Measurements from ENCODE around the gene FAM50A.
A peak's percentile ranks its signal among the peaks of the same experiment; 100 is the strongest.

Gene FAM50A

GRCh38 chrX:154401918-154402621 is 41.9 kb upstream of the FAM50A start:
- no peak overlapping the region for H3K4me3 ChIP-seq (ENCODE audit: low read length)
- 59% methylated on average over 5 of the region's 6 CpGs for WGBS
- H3K4me1 ChIP-seq (ENCODE audit: insufficient read depth, low read length): 0 out of 2 replicates have a peak, but pooled peaks cover 4% of the 10 kb centered on the region
- no peak overlapping the region for H3K9ac ChIP-seq (ENCODE audit: low read depth, low read length)
- H3K36me3 ChIP-seq (ENCODE audit: insufficient read depth, low read length): peaks cover 24% of the 10 kb centered on the region
- no peaks in the 10 kb centered on the region for H3K27me3 ChIP-seq (ENCODE audit: insufficient read depth, low read length)
- H3K27ac ChIP-seq (ENCODE audit: low read depth, low read length): peak overlapping the region; percentile 55; the same call in 1 of the 2 replicates
- no peaks in the 10 kb centered on the region for H3K9me3 ChIP-seq (ENCODE audit: insufficient read depth, low read depth, low read length)

- no peaks in the 10 kb centered on the region for H3K27me3 ChIP-seq (ENCODE audit: insufficient read depth, low read length)
- no peak overlapping the region for H3K27ac ChIP-seq (ENCODE audit: low read depth, low read length)
- no peak overlapping the region for H3K9ac ChIP-seq (ENCODE audit: low read depth, low read length)
- H3K36me3 ChIP-seq (ENCODE audit: insufficient read depth, low read length): peaks cover 24% of the 10 kb centered on the region
- H3K9me3 ChIP-seq (ENCODE audit: insufficient read depth, low read depth, low read length): no peaks in the 10 kb centered on the region
- H3K4me3 ChIP-seq (ENCODE audit: low read length): no peak overlapping the region
- 0 out of 2 replicates have a peak, but pooled peaks cover 4% of the 10 kb centered on the region for H3K4me1 ChIP-seq (ENCODE audit: insufficient read depth, low read length)
- WGBS: 85% methylated on average over 17 of the region's 19 CpGs
Measured at GRCh38 chrX:154402622-154403127, 41.3 kb upstream of the FAM50A start.

- H3K4me3 ChIP-seq (ENCODE audit: low read length): no peak overlapping the region
- no peaks in the 10 kb centered on the region for H3K9me3 ChIP-seq (ENCODE audit: insufficient read depth, low read depth, low read length)
- H3K27me3 ChIP-seq (ENCODE audit: insufficient read depth, low read length): no peaks in the 10 kb centered on the region
- 0 out of 2 replicates have a peak, but pooled peaks cover 4% of the 10 kb centered on the region for H3K4me1 ChIP-seq (ENCODE audit: insufficient read depth, low read length)
- 93% methylated on average over 10 of the region's 10 CpGs for WGBS
- H3K27ac ChIP-seq (ENCODE audit: low read depth, low read length): no peak overlapping the region
- H3K36me3 ChIP-seq (ENCODE audit: insufficient read depth, low read length): peaks cover 24% of the 10 kb centered on the region
- H3K9ac ChIP-seq (ENCODE audit: low read depth, low read length): no peak overlapping the region
Measured at GRCh38 chrX:154403192-154403591, 40.7 kb upstream of the FAM50A start.

- Histone ChIP-seq H3K4me1 (ENCODE audit: insufficient read depth, low read length) (0 out of 2 replicates have a peak, but pooled peaks cover 4% of the 10 kb centered on the region), H3K9ac (ENCODE audit: low read depth, low read length) (no peak overlapping the region), H3K36me3 (ENCODE audit: insufficient read depth, low read length) (peaks cover 22% of the 10 kb centered on the region), H3K9me3 (ENCODE audit: insufficient read depth, low read depth, low read length) (no peaks in the 10 kb centered on the region), H3K27ac (ENCODE audit: low read depth, low read length) (no peak overlapping the region), H3K27me3 (ENCODE audit: insufficient read depth, low read length) (no peaks in the 10 kb centered on the region), H3K4me3 (ENCODE audit: low read length) (no peak overlapping the region)
- 79% methylated on average over 3 of the region's 4 CpGs for WGBS
Measured at GRCh38 chrX:154403858-154404257, 40.1 kb upstream of the FAM50A start.

GRCh38 chrX:154404625-154405192 is 39.2 kb upstream of the FAM50A start:
- H3K4me3 ChIP-seq (ENCODE audit: low read length): no peak overlapping the region
- H3K27ac ChIP-seq (ENCODE audit: low read depth, low read length): no peak overlapping the region
- peaks cover 14% of the 10 kb centered on the region for H3K36me3 ChIP-seq (ENCODE audit: insufficient read depth, low read length)
- WGBS: 95% methylated on average over 16 of the region's 16 CpGs
- no peaks in the 10 kb centered on the region for H3K9me3 ChIP-seq (ENCODE audit: insufficient read depth, low read depth, low read length)
- H3K9ac ChIP-seq (ENCODE audit: low read depth, low read length): no peak overlapping the region
- H3K27me3 ChIP-seq (ENCODE audit: insufficient read depth, low read length): no peaks in the 10 kb centered on the region
- H3K4me1 ChIP-seq (ENCODE audit: insufficient read depth, low read length): no peaks in the 10 kb centered on the region

- Histone ChIP-seq H3K9ac (ENCODE audit: low read depth, low read length) (peak overlapping the region; percentile 44; the same call in 1 of the 2 replicates), H3K27ac (ENCODE audit: low read depth, low read length) (peak overlapping the region; percentile 34; the same call in 1 of the 2 replicates), H3K4me1 (ENCODE audit: insufficient read depth, low read length) (peaks cover 4% of the 10 kb centered on the region; the same call in 1 of the 2 replicates), H3K36me3 (ENCODE audit: insufficient read depth, low read length) (peaks cover 3% of the 10 kb centered on the region), H3K4me3 (ENCODE audit: low read length) (peak overlapping the region; percentile 43), H3K27me3 (ENCODE audit: insufficient read depth, low read length) (no peaks in the 10 kb centered on the region), H3K9me3 (ENCODE audit: insufficient read depth, low read depth, low read length) (no peaks in the 10 kb centered on the region)
- 45% methylated on average over 10 of the region's 10 CpGs for WGBS
Measured at GRCh38 chrX:154408659-154409221, 35.2 kb upstream of the FAM50A start.

GRCh38 chrX:154409222-154409871 is 34.6 kb upstream of the FAM50A start, which contains the start of gene DNASE1L1:
Gene DNASE1L1, minus strand, starts transcription at chrX:154409254. Its CDS starts 3,686 bp downstream, at chrX:154405568.
- peak within 1 kb of the TSS; percentile 44 for H3K9ac ChIP-seq (ENCODE audit: low read depth, low read length)
- H3K36me3 ChIP-seq (ENCODE audit: insufficient read depth, low read length): peaks cover 6% of the 10 kb centered on the region
- peak within 1 kb of the TSS; percentile 45; the same call in 1 of the 2 replicates for H3K27ac ChIP-seq (ENCODE audit: low read depth, low read length)
- peaks cover 4% of the 10 kb centered on the region; the same call in 1 of the 2 replicates for H3K4me1 ChIP-seq (ENCODE audit: insufficient read depth, low read length)
- no peaks in the 10 kb centered on the region for H3K9me3 ChIP-seq (ENCODE audit: insufficient read depth, low read depth, low read length)
- H3K4me3 ChIP-seq (ENCODE audit: low read length): peak within 1 kb of the TSS; percentile 43
- 14% methylated on average over 26 of the region's 26 CpGs for WGBS
- no peaks in the 10 kb centered on the region for H3K27me3 ChIP-seq (ENCODE audit: insufficient read depth, low read length)

GRCh38 chrX:154411981-154412340 is 32.0 kb upstream of the FAM50A start:
- 5% methylated on average over 29 of the region's 29 CpGs for WGBS
- Histone ChIP-seq H3K36me3 (ENCODE audit: insufficient read depth, low read length) (peaks cover 6% of the 10 kb centered on the region), H3K27ac (ENCODE audit: low read depth, low read length) (peak overlapping the region; percentile 21; the same call in 1 of the 2 replicates)

GRCh38 chrX:154412468-154412867 is 31.5 kb upstream of the FAM50A start:
- WGBS: 83% methylated on average over 3 of the region's 4 CpGs
- no peak overlapping the region for H3K27ac ChIP-seq (ENCODE audit: low read depth, low read length)

More at GRCh38 chrX:154411981-154412340, 32.0 kb upstream of the FAM50A start:
- Histone ChIP-seq H3K9me3 (ENCODE audit: insufficient read depth, low read depth, low read length) (no peaks in the 10 kb centered on the region), H3K27me3 (ENCODE audit: insufficient read depth, low read length) (no peaks in the 10 kb centered on the region), H3K4me1 (ENCODE audit: insufficient read depth, low read length) (peaks cover 4% of the 10 kb centered on the region; the same call in 1 of the 2 replicates), H3K4me3 (ENCODE audit: low read length) (peak overlapping the region; percentile 76), H3K9ac (ENCODE audit: low read depth, low read length) (peak overlapping the region; percentile 66)

GRCh38 chrX:154413142-154413541 is 30.8 kb upstream of the FAM50A start:
- peaks cover 4% of the 10 kb centered on the region; the same call in 1 of the 2 replicates for H3K4me1 ChIP-seq (ENCODE audit: insufficient read depth, low read length)
- no peak overlapping the region for H3K4me3 ChIP-seq (ENCODE audit: low read length)
- peaks cover 6% of the 10 kb centered on the region for H3K36me3 ChIP-seq (ENCODE audit: insufficient read depth, low read length)
- no peaks in the 10 kb centered on the region for H3K9me3 ChIP-seq (ENCODE audit: insufficient read depth, low read depth, low read length)
- H3K9ac ChIP-seq (ENCODE audit: low read depth, low read length): no peak overlapping the region
- WGBS: 94% methylated on average over 6 of the region's 8 CpGs
- no peak overlapping the region for H3K27ac ChIP-seq (ENCODE audit: low read depth, low read length)
- no peaks in the 10 kb centered on the region for H3K27me3 ChIP-seq (ENCODE audit: insufficient read depth, low read length)

More at GRCh38 chrX:154412468-154412867, 31.5 kb upstream of the FAM50A start:
- H3K9me3 ChIP-seq (ENCODE audit: insufficient read depth, low read depth, low read length): no peaks in the 10 kb centered on the region
- peaks cover 6% of the 10 kb centered on the region for H3K36me3 ChIP-seq (ENCODE audit: insufficient read depth, low read length)
- H3K4me1 ChIP-seq (ENCODE audit: insufficient read depth, low read length): peaks cover 4% of the 10 kb centered on the region; the same call in 1 of the 2 replicates
- no peak overlapping the region for H3K9ac ChIP-seq (ENCODE audit: low read depth, low read length)
- no peaks in the 10 kb centered on the region for H3K27me3 ChIP-seq (ENCODE audit: insufficient read depth, low read length)
- peak overlapping the region; percentile 76 for H3K4me3 ChIP-seq (ENCODE audit: low read length)
